IPS DF 4.7 (cell line): ENCODE measurements around the gene ICAM5.

Experiments used
- DNase-seq: peaks from one replicate; pipeline ENCODE4 v3.0.0-alpha.2; 2013; ENCODE audit warnings: low spot score; ENCODE audit errors: extremely low read depth

ICAM5 gene

GRCh38 chr19:10292206-10292788, 2.5 kb downstream of the ICAM5 start:
- DNase-seq, result no peak

- DNase-seq, result no peak
Observed at GRCh38 chr19:10292789-10293636, 3.3 kb downstream of the ICAM5 start.

GRCh38 chr19:10293637-10294367, 4.0 kb downstream of the ICAM5 start:
- DNase-seq, result no peak

GRCh38 chr19:10294368-10294697, 4.6 kb downstream of the ICAM5 start:
- DNase-seq, result no peak

GRCh38 chr19:10295305-10295846, 5.6 kb downstream of the ICAM5 start:
- DNase-seq, result no peak

GRCh38 chr19:10295847-10296591, 6.3 kb downstream of the ICAM5 start:
- DNase-seq, result no peak

- DNase-seq, result no peak
Observed at GRCh38 chr19:10299545-10300458, 10.1 kb downstream of the ICAM5 start.

GRCh38 chr19:10305139-10305806, 15.5 kb downstream of the ICAM5 start:
- no peak for DNase-seq

- DNase-seq, result no peak
Observed at GRCh38 chr19:10306327-10306726, 16.6 kb downstream of the ICAM5 start.

GRCh38 chr19:10309423-10309822, 19.7 kb downstream of the ICAM5 start, which contains the start of gene ZGLP1:
Gene ZGLP1, minus strand, starts transcription at chr19:10309815.
- DNase-seq, result no peak

GRCh38 chr19:10315335-10316214, 25.8 kb downstream of the ICAM5 start, which contains the start of gene FDX2:
Gene FDX2, minus strand, starts transcription at chr19:10316015. Its CDS starts 19 bp downstream, at chr19:10315996.
- no peak for DNase-seq

GRCh38 chr19:10316229-10317044, 26.7 kb downstream of the ICAM5 start:
- no peak for DNase-seq

- no peak for DNase-seq
Observed at GRCh38 chr19:10317045-10317856, 27.5 kb downstream of the ICAM5 start.

GRCh38 chr19:10317857-10318462, 28.2 kb downstream of the ICAM5 start:
- DNase-seq, result no peak

GRCh38 chr19:10318807-10319682, 29.3 kb downstream of the ICAM5 start:
- DNase-seq, result no peak
